CD4-positive, alpha-beta T cell treated with Interleukin-17A for 1 hour (primary cell): ENCODE results near the gene MAPK8.

Experiments
- DNase-seq: peaks from one replicate; pipeline ENCODE4 v3.0.0-alpha.2; 2020

MAPK8 gene

GRCh38 chr10:48464871-48465736 is 158.6 kb downstream of the MAPK8 start:
- no peak for DNase-seq

- DNase-seq: no peak
Observed at GRCh38 chr10:48465860-48466521, 159.5 kb downstream of the MAPK8 start.

- DNase-seq: no peak
Observed at GRCh38 chr10:48466611-48467240, 160.2 kb downstream of the MAPK8 start.

GRCh38 chr10:48467669-48468068 is 161.2 kb downstream of the MAPK8 start:
- DNase-seq: no peak

GRCh38 chr10:48468130-48468790 is 161.8 kb downstream of the MAPK8 start:
- no peak for DNase-seq

GRCh38 chr10:48468866-48469511 is 162.5 kb downstream of the MAPK8 start:
- DNase-seq: no peak

- DNase-seq: no peak
Observed at GRCh38 chr10:48469516-48470020, 163.1 kb downstream of the MAPK8 start.

GRCh38 chr10:48470115-48470892 is 163.8 kb downstream of the MAPK8 start:
- DNase-seq: no peak

GRCh38 chr10:48470893-48471805 is 164.7 kb downstream of the MAPK8 start:
- no peak for DNase-seq

- DNase-seq: no peak
Observed at GRCh38 chr10:48472501-48473069, 166.1 kb downstream of the MAPK8 start.

GRCh38 chr10:48473704-48474103 is 167.2 kb downstream of the MAPK8 start:
- no peak for DNase-seq

- DNase-seq: no peak
Observed at GRCh38 chr10:48474765-48475365, 168.4 kb downstream of the MAPK8 start.

- no peak for DNase-seq
Observed at GRCh38 chr10:48475943-48476278, 169.4 kb downstream of the MAPK8 start.

- DNase-seq: no peak
Observed at GRCh38 chr10:48476279-48476982, 170.0 kb downstream of the MAPK8 start.

GRCh38 chr10:48477141-48477540 is 170.7 kb downstream of the MAPK8 start:
- DNase-seq: no peak

GRCh38 chr10:48477616-48478015 is 171.1 kb downstream of the MAPK8 start:
- DNase-seq: no peak

GRCh38 chr10:48478469-48478868 is 172.0 kb downstream of the MAPK8 start:
- DNase-seq: no peak

- DNase-seq: no peak
Observed at GRCh38 chr10:48478980-48479811, 172.7 kb downstream of the MAPK8 start.
